CD4-positive, alpha-beta T cell treated with Interleukin-21 for 1 hour (primary cell): Measurements from ENCODE around the gene MOCS1.

Experiments
- DNase-seq: peaks from one replicate; pipeline ENCODE4 v3.0.0-alpha.2; 2020

The MOCS1 gene

GRCh38 chr6:39865011-39865888, 69.0 kb downstream of the MOCS1 start:
- peak; percentile 29 for DNase-seq

- DNase-seq, result no peak
Measured at GRCh38 chr6:39861663-39862062, 72.6 kb downstream of the MOCS1 start.

GRCh38 chr6:39859025-39859424, 75.2 kb downstream of the MOCS1 start:
- no peak for DNase-seq

DNA sequence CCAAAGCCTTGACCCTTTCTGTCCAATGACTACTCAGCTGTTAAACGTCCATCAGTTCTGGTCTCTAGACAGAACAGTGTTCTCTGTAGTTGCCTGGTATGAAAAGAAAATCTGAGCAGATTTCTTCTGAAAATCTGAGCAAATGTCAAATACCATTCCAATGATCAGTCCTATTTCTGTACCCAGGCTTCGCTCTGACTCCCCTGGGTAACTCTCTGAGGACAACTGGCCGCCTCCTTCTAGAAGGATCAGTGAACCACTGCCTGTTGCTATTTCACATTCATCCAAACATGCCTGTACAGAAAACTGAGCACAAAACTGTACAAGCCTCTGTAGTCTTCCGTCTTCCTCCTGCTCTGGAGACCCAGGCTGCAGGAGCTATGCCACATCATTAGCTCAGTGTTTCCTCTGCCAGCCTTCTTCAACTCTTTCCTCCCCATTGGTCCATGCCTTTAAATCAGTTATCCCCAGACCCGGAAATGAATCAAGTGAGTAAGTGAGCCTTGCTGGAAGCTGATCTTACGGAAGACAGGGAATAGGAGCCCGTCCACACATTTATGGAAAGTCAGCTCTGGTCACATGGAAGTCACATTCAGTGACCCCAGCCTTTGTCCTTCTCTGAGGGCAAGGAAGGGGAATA, 78.8 kb downstream of the MOCS1 start:
- DNase-seq, result no peak
